Kidney (tissue), 14 donors: ENCODE measurements around the gene PADI1. TPM values are rescaled to one million over a fixed set of nuclear protein-coding genes. Genes with fewer than 3 reads are reported as not detected.

Experiments
- DNase-seq, 5 donors: peaks; one replicate each; pipeline ENCODE4 v3.0.0-alpha.2; 2013 to 2020
- FAIRE-seq: peaks from 2 replicates; lab custom pipeline; 2012; peaks lifted over from hg19 to GRCh38; lab: Jason Lieb, UNC
- H3K27ac ChIP-seq, 2 donors: one replicate each; pipeline ENCODE4 v1.7.0; 2013; ENCODE audit warnings: low read depth in 2 of 2, low read length in 2 of 2, inconsistent platforms in 1 of 2
- H3K27me3 ChIP-seq: one replicate; pipeline ENCODE4 v1.7.1; 2013; ENCODE audit warnings: low read length, inconsistent platforms; ENCODE audit not compliant: control insufficient read depth, insufficient read depth
- H3K36me3 ChIP-seq, 3 donors: one replicate each; pipeline versions ENCODE4 v1.7.0 to v1.7.1; 2013; ENCODE audit warnings: low read length in 3 of 3, control low read depth in 1 of 3, inconsistent platforms in 1 of 3; ENCODE audit not compliant: insufficient read depth in 3 of 3, control insufficient read depth in 2 of 3
- H3K4me1 ChIP-seq, 3 donors: one replicate each; pipeline versions ENCODE4 v1.7.0 to v1.7.1; 2013; ENCODE audit warnings: low read length in 3 of 3, inconsistent platforms in 1 of 3, low read depth in 1 of 3; ENCODE audit not compliant: control insufficient read depth in 2 of 3, insufficient read depth in 2 of 3
- H3K4me3 ChIP-seq, 3 donors: one replicate each; pipeline versions ENCODE4 v1.7.0 to v1.8.1; 2013; ENCODE audit warnings: low read length in 3 of 3, control low read depth in 1 of 3, inconsistent platforms in 1 of 3
- H3K9ac ChIP-seq, 3 donors: one replicate each; pipeline versions ENCODE4 v1.7.0 to v1.7.1; 2013; ENCODE audit warnings: low read length in 3 of 3, control low read depth in 1 of 3, inconsistent platforms in 1 of 3
- H3K9me3 ChIP-seq, 3 donors: one replicate each; pipeline versions ENCODE4 v1.7.0 to v1.7.1; 2013; ENCODE audit warnings: low read length in 3 of 3, control low read depth in 1 of 3, inconsistent platforms in 1 of 3; ENCODE audit not compliant: control insufficient read depth in 2 of 3, insufficient read depth in 1 of 3
- intact Hi-C: fragments of 100-400 bp; cut with DNase I; formaldehyde crosslinking; loops from one replicate; pipeline ENCODE4 v1.11.1; 2022
- polyA plus RNA-seq: library from polyadenylated mRNA; stranded (reverse); fragments of 350-450 nt; fragmentation: Illumina TruSeq; extraction: RNeasy Lipid Tissue Mini Kit (QIAGEN cat#74804); gene quantifications from one replicate; pipeline ENCODE4 v1.2.3, GENCODE V29; 2014; ENCODE audit warnings: low read depth, low replicate concordance; ENCODE audit not compliant: insufficient read depth
- total RNA-seq: library from RNA; stranded (reverse); fragmentation: NEBNext Ultra II Directional; extraction: Animal tissue kit (Norgen Biotek cat#: 25700); gene quantifications from one replicate; pipeline ENCODE4 v1.2.1, GENCODE V29; 2021
- TF ChIP-seq, protein P1 (sequence below): IDR thresholded peaks from 3 replicates; pipeline ENCODE4 v1.5.1; 2012; ENCODE audit warnings: mild to moderate bottlenecking, moderate library complexity, borderline replicate concordance; ENCODE audit not compliant: insufficient read depth; ENCODE audit errors: extremely low read depth
- donor health status: control.
- donor health status: control.
- donor health status: control.
- donor health status: control.
- donor health status: control.
- donor health status: DM: yes; HTN: yes; CAD: no.
- donor health status: Normal renal cell carcinoma (clear cell type).

PADI1 gene
- total and polyA plus RNA-seq, 2 donors from 2014 or later, result 1.3 TPM; not detected in 1

DNA sequence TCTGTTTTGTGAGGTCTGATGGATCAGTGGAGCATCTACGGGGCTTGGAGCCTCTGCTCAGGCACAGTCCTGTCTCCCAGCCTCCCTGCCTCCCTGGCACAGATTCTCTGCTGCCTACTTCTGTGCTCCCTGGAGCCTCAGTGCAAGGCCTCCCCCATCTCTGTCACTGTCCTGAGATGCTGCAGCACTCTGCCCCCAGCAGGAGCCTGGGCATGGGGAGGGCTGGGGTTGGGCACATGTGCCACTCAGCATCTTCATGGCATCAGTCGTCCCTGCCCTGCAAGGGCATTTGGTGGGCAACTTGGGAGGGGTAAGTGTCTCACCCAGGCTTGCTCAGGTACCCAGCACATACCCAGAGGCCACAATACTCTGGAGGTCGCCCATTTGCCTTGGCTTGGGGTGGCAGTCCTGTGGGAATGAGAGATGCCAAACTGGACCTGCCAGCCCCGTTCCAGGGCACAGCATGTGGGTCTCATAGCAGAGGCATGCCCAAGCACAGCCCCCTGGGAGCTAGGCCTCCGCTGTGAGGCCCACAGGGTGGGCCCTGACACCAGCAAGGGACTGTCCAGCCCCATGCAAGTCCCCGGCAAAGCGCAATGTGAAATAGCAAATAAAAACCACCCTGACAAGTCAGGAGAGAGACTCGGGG lies 72.7 kb downstream of the PADI1 start:
- Histone ChIP-seq H3K27me3 (no peaks in the 10 kb centered on the region), H3K9ac (no peak overlapping the region), H3K4me1 (no peaks in the 10 kb centered on the region), H3K9me3 (no peaks in the 10 kb centered on the region), H3K4me3 (no peak overlapping the region), H3K27ac (no peak overlapping the region), H3K36me3 (no peaks in the 10 kb centered on the region)
- TF ChIP-seq, protein P1, sequence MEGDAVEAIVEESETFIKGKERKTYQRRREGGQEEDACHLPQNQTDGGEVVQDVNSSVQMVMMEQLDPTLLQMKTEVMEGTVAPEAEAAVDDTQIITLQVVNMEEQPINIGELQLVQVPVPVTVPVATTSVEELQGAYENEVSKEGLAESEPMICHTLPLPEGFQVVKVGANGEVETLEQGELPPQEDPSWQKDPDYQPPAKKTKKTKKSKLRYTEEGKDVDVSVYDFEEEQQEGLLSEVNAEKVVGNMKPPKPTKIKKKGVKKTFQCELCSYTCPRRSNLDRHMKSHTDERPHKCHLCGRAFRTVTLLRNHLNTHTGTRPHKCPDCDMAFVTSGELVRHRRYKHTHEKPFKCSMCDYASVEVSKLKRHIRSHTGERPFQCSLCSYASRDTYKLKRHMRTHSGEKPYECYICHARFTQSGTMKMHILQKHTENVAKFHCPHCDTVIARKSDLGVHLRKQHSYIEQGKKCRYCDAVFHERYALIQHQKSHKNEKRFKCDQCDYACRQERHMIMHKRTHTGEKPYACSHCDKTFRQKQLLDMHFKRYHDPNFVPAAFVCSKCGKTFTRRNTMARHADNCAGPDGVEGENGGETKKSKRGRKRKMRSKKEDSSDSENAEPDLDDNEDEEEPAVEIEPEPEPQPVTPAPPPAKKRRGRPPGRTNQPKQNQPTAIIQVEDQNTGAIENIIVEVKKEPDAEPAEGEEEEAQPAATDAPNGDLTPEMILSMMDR, result no peak
- intact Hi-C loops, result no loop called here
- DNase-seq, result no peak
- no peak for FAIRE-seq

DNA sequence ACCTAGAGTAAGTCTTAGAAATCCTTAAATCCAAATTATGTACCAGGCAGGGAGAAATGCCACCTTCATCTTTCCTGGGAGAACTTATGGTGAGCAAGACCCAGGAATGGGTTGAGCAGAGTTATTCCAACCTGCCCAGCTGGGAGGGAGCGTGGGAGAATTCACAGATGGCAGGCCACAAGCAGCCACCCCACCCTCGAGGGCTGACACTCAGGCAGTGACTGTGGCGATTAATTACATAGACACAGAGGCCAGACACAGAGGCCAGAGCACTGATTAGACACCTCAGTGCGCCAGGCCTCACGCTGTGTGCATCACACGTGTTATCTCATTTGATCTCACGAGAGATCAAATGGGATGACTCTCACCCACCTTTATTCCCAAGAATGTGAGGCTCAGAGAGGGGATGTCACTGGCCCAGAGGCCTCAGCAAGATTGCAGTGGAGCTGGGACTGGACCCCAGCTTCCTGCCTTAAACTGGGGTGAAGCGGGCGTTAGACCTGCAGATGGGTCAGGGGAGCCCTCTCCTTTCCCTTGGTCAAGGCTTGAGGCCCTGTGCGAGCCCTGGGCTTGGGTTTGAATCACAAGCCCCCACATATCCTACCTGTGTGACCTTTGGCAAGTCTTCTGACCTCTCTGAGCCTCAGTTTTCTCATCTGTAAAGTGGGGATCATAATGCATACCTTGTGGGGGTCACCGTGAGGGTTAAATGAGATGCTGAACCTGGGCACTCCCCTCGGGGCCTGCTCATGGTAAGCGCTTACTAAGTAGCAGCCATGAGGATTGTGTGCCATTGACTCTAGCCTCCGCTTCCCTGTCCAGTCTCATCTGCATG lies 74.3 kb downstream of the PADI1 start:
- DNase-seq, result peak in 2 of 5 donors; percentile 26 to 28

DNA sequence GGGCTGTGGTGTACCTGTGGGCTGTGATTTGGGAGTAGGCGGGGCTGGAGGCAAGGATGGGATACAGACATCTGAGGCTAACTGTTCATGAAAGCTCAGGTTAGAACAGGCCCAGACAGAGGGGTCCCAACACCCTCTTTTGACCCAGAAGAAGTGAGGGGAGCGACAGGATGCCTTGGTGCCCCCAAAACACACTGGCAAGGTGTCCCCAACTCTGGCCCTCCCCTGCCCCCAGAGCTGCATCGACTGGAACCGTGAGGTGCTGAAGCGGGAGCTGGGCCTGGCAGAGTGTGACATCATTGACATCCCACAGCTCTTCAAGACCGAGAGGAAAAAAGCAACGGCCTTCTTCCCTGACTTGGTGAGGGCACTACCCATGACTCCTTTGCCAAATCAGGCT lies 75.5 kb downstream of the PADI1 start:
- Histone ChIP-seq H3K36me3 (no peaks in the 10 kb centered on the region), H3K4me1 (no peaks in the 10 kb centered on the region), H3K9me3 (no peaks in the 10 kb centered on the region), H3K27ac (no peak overlapping the region), H3K27me3 (no peaks in the 10 kb centered on the region), H3K9ac (no peak overlapping the region), H3K4me3 (no peak overlapping the region)
- DNase-seq (no peak), FAIRE-seq (no peak)
- TF ChIP-seq, protein P1, result no peak
- intact Hi-C loops, result no loop called here

More for the DNA sequence above, 74.3 kb downstream of the PADI1 start:
- TF ChIP-seq, protein P1, result no peak
- Histone ChIP-seq H3K4me3 (no peak overlapping the region), H3K9me3 (no peaks in the 10 kb centered on the region), H3K27me3 (no peaks in the 10 kb centered on the region), H3K36me3 (no peaks in the 10 kb centered on the region), H3K27ac (no peak overlapping the region), H3K9ac (no peak overlapping the region), H3K4me1 (no peaks in the 10 kb centered on the region)
- intact Hi-C loops, result no loop called here
- FAIRE-seq, result no peak
